PC-3 (cell line): ENCODE measurements around the gene NKAPD1.

ENCODE experiments used
- CTCF ChIP-seq: fragments of 300-600 bp; sonication (generic); conservative IDR thresholded peaks from 2 replicates; pipeline ENCODE4 v1.5.1; 2017; ENCODE audit warnings: antibody characterized with exemption, low read depth, mild to moderate bottlenecking, low read length
- EZH2 ChIP-seq: fragments of 300-600 bp; sonication (generic); IDR thresholded peaks from one replicate; pipeline ENCODE4 v1.6.1; 2017; ENCODE audit warnings: antibody characterized with exemption, mild to moderate bottlenecking, low read length; ENCODE audit not compliant: unreplicated experiment

GRCh38 chr11:112086422-112087191 lies 12.5 kb downstream of the NKAPD1 start, which contains the start of the genes SDHD and TIMM8B:
- TF ChIP-seq CTCF, result 0 out of 2 replicates have a peak, but pooled peaks have one; percentile 12
- no peak for TF ChIP-seq EZH2
